Measurements from ENCODE around the gene L3MBTL3.

L3MBTL3 gene

GRCh38 chr6:130098317-130098716 is 79.9 kb downstream of the L3MBTL3 start:
- TF ChIP-seq TAF1 (IDR thresholded peaks at IDR 0.05; ENCODE audit: borderline replicate concordance, insufficient read depth, low read length) (no peak), REST (IDR thresholded peaks at IDR 0.05; ENCODE audit: insufficient read depth in 1 of 2, low read depth in 2 of 2, low read length in 2 of 2) (no peak), POLR2AphosphoS5 (IDR thresholded peaks at IDR 0.05; ENCODE audit: low read depth, low read length) (no peak), SIN3A (IDR thresholded peaks at IDR 0.05; ENCODE audit: borderline replicate concordance, insufficient read depth, low read length) (no peak), FOXP2 (optimal IDR thresholded peaks at IDR 0.05; ENCODE audit: borderline replicate concordance, extremely low read depth, extremely low read length, insufficient read depth) (no peak)

- no peak for TF ChIP-seq TAF1 (IDR thresholded peaks at IDR 0.05; ENCODE audit: borderline replicate concordance, insufficient read depth, low read length)
- TF ChIP-seq SIN3A (IDR thresholded peaks at IDR 0.05; ENCODE audit: borderline replicate concordance, insufficient read depth, low read length) = no peak
- no peak for TF ChIP-seq FOXP2 (optimal IDR thresholded peaks at IDR 0.05; ENCODE audit: borderline replicate concordance, extremely low read depth, extremely low read length, insufficient read depth)
- TF ChIP-seq REST (IDR thresholded peaks at IDR 0.05; ENCODE audit: insufficient read depth in 1 of 2, low read depth in 2 of 2, low read length in 2 of 2) = no peak
- TF ChIP-seq POLR2AphosphoS5 (IDR thresholded peaks at IDR 0.05; ENCODE audit: low read depth, low read length) = no peak
Observed at GRCh38 chr6:130099119-130099518, 80.7 kb downstream of the L3MBTL3 start.

GRCh38 chr6:130105996-130106704 is 87.8 kb downstream of the L3MBTL3 start:
- TF ChIP-seq TAF1 (IDR thresholded peaks at IDR 0.05; ENCODE audit: borderline replicate concordance, insufficient read depth, low read length) = no peak
- TF ChIP-seq FOXP2 (optimal IDR thresholded peaks at IDR 0.05; ENCODE audit: borderline replicate concordance, extremely low read depth, extremely low read length, insufficient read depth) = no peak
- no peak for TF ChIP-seq REST (IDR thresholded peaks at IDR 0.05; ENCODE audit: insufficient read depth in 1 of 2, low read depth in 2 of 2, low read length in 2 of 2)
- TF ChIP-seq SIN3A (IDR thresholded peaks at IDR 0.05; ENCODE audit: borderline replicate concordance, insufficient read depth, low read length) = no peak
- no peak for TF ChIP-seq POLR2AphosphoS5 (IDR thresholded peaks at IDR 0.05; ENCODE audit: low read depth, low read length)

GRCh38 chr6:130107710-130108109 is 89.3 kb downstream of the L3MBTL3 start:
- TF ChIP-seq POLR2AphosphoS5 (IDR thresholded peaks at IDR 0.05; ENCODE audit: low read depth, low read length) (no peak), REST (IDR thresholded peaks at IDR 0.05; ENCODE audit: insufficient read depth in 1 of 2, low read depth in 2 of 2, low read length in 2 of 2) (no peak), FOXP2 (optimal IDR thresholded peaks at IDR 0.05; ENCODE audit: borderline replicate concordance, extremely low read depth, extremely low read length, insufficient read depth) (no peak), TAF1 (IDR thresholded peaks at IDR 0.05; ENCODE audit: borderline replicate concordance, insufficient read depth, low read length) (no peak), SIN3A (IDR thresholded peaks at IDR 0.05; ENCODE audit: borderline replicate concordance, insufficient read depth, low read length) (no peak)
